ENCODE measurements around the gene TBC1D22A. TPM values are rescaled to one million over a fixed set of nuclear protein-coding genes. Genes with fewer than 3 reads are reported as not detected.

Gene TBC1D22A
- total RNA-seq, 4 donors from 2014 or later: 18.8 to 25.2 (median 23.1) TPM

- TF ChIP-seq POLR2A (IDR thresholded peaks at IDR 0.05) (no peak), CTCF (IDR thresholded peaks at IDR 0.05 in 4 of 5, conservative IDR thresholded peaks at IDR 0.05 in 1 of 5) (no peak)
- ATAC-seq: no peak
- Histone ChIP-seq H3K4me3 (no peak overlapping the region), H3K27ac (no peak overlapping the region), H3K27me3 (peaks cover 0 to 11% (median 3%) of the 10 kb centered on the region in 3 donors), H3K4me1 (no peaks in the 10 kb centered on the region), H3K36me3 (no peaks in the 10 kb centered on the region), H3K9me3 (no peaks in the 10 kb centered on the region)
- in situ Hi-C loops (cut with MboI; ENCODE audit: low sequenced_read_pairs in 4 of 4): no loop called here
- DNase-seq: no peak
- intact Hi-C loops (cut with DNase I; ENCODE audit: low total_unique reads): no loop called here
Observed at GRCh38 chr22:47221840-47222615, 459.6 kb downstream of the TBC1D22A start.

Other genes starting within 250 kb of the TBC1D22A start
- 1 to 10 TPM in 2 of 4 donors, under 1 TPM in 2; 0.10 to 1.5 (median 0.87) TPM for gene CELSR1, start 225.0 kb upstream of the TBC1D22A start, total RNA-seq
- 100 to 1,000 TPM in 1 of 4 donors, 10 to 100 TPM in 3; 16.7 to 106 (median 53.3) TPM for gene GRAMD4, start 142.3 kb upstream of the TBC1D22A start, total RNA-seq
- gene CERK, start 24.4 kb upstream of the TBC1D22A start, total RNA-seq: 10 to 100 TPM; 32.7 to 38.7 (median 34.8) TPM

All from gastrocnemius medialis (tissue), 4 donors.